VCaP (cell line): ENCODE results near the gene GID4.

ENCODE experiments used
- H3K27ac ChIP-seq: fragments of 450-650 bp; 2 replicates; pipeline ENCODE4 v1.5.1; 2017
- CTCF ChIP-seq: fragments of 450-650 bp; conservative IDR thresholded peaks from 2 replicates; pipeline ENCODE4 v1.5.1; 2017; ENCODE audit warnings: mild to moderate bottlenecking, moderate library complexity

The GID4 gene

GRCh38 chr17:18087610-18088491 lies 48.6 kb downstream of the GID4 start, which contains the start of gene DRG2:
DRG2 (plus strand) TSS chr17:18087948; CDS start chr17:18088024, 76 bp downstream.
- peak within 1 kb of the TSS; percentile 85 for H3K27ac ChIP-seq
- no peak for TF ChIP-seq CTCF

- no peak overlapping the region for H3K27ac ChIP-seq
- TF ChIP-seq CTCF: no peak
Observed at GRCh38 chr17:18089613-18090012, 50.4 kb downstream of the GID4 start.

GRCh38 chr17:18093616-18094408 lies 54.6 kb downstream of the GID4 start:
- peak; percentile 71 for TF ChIP-seq CTCF
- no peak overlapping the region for H3K27ac ChIP-seq

- H3K27ac ChIP-seq: no peak overlapping the region
- TF ChIP-seq CTCF: no peak
Observed at GRCh38 chr17:18094409-18094807, 55.2 kb downstream of the GID4 start.

- no peak overlapping the region for H3K27ac ChIP-seq
- no peak for TF ChIP-seq CTCF
Observed at GRCh38 chr17:18099516-18099915, 60.3 kb downstream of the GID4 start.

GRCh38 chr17:18100616-18101015 lies 61.4 kb downstream of the GID4 start:
- H3K27ac ChIP-seq: no peak overlapping the region
- TF ChIP-seq CTCF: no peak

- no peak for TF ChIP-seq CTCF
- H3K27ac ChIP-seq: no peak overlapping the region
Observed at GRCh38 chr17:18101828-18102227, 62.6 kb downstream of the GID4 start.
